GM12892 (cell line): Measurements from ENCODE around the gene NR3C2.

Source experiments
- POLR2A ChIP-seq: IDR thresholded peaks from 2 replicates; pipeline ENCODE4 v1.6.1; 2011; ENCODE audit warnings: low read depth, low read length, control low read depth
- POLR2AphosphoS5 ChIP-seq: IDR thresholded peaks from 2 replicates; pipeline ENCODE4 v1.6.1; 2011; ENCODE audit warnings: low read depth, low read length, control low read depth
- TAF1 ChIP-seq: IDR thresholded peaks from 2 replicates; pipeline ENCODE4 v1.6.1; 2011; ENCODE audit warnings: low read depth, mild to moderate bottlenecking, control low read depth, low read length, borderline replicate concordance

DNA sequence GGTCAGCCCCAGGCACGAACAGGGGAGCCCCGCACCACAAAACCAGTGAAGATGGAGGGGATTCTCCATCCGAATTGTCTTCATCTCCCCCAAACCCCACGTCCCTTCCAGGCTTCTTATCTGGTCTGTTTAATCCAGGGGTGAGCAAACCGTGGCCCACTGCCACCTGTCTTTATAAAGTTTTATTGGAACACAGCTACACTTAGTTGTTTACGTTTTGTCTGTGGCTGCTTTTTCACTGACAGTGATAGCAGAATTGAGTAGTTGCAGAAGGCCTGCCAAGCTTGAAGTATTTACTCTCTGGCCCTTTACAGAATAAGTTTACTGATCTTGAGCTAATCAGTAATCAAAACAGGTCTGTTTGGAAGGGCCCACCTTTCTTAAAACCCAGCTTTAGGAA is 386.4 kb downstream of the NR3C2 start:
- TF ChIP-seq TAF1 (no peak), POLR2AphosphoS5 (no peak), POLR2A (no peak)
